Measurements from ENCODE around the gene ATP7B.

ATP7B gene

GRCh38 chr13:52009946-52010345, 1.3 kb downstream of the ATP7B start:
- H3K4me3 ChIP-seq (replicated peaks; ENCODE audit: low read depth, low read length): no peak overlapping the region
- TF ChIP-seq CTCF (IDR thresholded peaks at IDR 0.05; ENCODE audit: low read length, missing control alignments): no peak
- no peak for DNase-seq (ENCODE audit: low read depth)

- TF ChIP-seq CTCF (IDR thresholded peaks at IDR 0.05; ENCODE audit: low read length, missing control alignments): no peak
- DNase-seq (ENCODE audit: low read depth): no peak
- H3K4me3 ChIP-seq (replicated peaks; ENCODE audit: low read depth, low read length): no peak overlapping the region
These were observed 4.6 kb downstream of the ATP7B start for GRCh38 chr13:52006523-52007245.

GRCh38 chr13:52005841-52006522, 5.3 kb downstream of the ATP7B start:
- no peak overlapping the region for H3K4me3 ChIP-seq (replicated peaks; ENCODE audit: low read depth, low read length)
- no peak for DNase-seq (ENCODE audit: low read depth)
- no peak for TF ChIP-seq CTCF (IDR thresholded peaks at IDR 0.05; ENCODE audit: low read length, missing control alignments)

GRCh38 chr13:52004511-52005170, 6.6 kb downstream of the ATP7B start:
- no peak for TF ChIP-seq CTCF (IDR thresholded peaks at IDR 0.05; ENCODE audit: low read length, missing control alignments)
- no peak overlapping the region for H3K4me3 ChIP-seq (replicated peaks; ENCODE audit: low read depth, low read length)

GRCh38 chr13:52003541-52003940, 7.7 kb downstream of the ATP7B start:
- no peak for TF ChIP-seq CTCF (IDR thresholded peaks at IDR 0.05; ENCODE audit: low read length, missing control alignments)

More at GRCh38 chr13:52004511-52005170, 6.6 kb downstream of the ATP7B start:
- no peak for DNase-seq (ENCODE audit: low read depth)

GRCh38 chr13:52002361-52002760, 8.9 kb downstream of the ATP7B start:
- TF ChIP-seq CTCF (IDR thresholded peaks at IDR 0.05; ENCODE audit: low read length, missing control alignments): no peak
- DNase-seq (ENCODE audit: low read depth): no peak
- no peak overlapping the region for H3K4me3 ChIP-seq (replicated peaks; ENCODE audit: low read depth, low read length)

More at GRCh38 chr13:52003541-52003940, 7.7 kb downstream of the ATP7B start:
- DNase-seq (ENCODE audit: low read depth): no peak
- H3K4me3 ChIP-seq (replicated peaks; ENCODE audit: low read depth, low read length): no peak overlapping the region
